GM12892 (cell line): ENCODE measurements around the gene FLT3.

Experiments
- POLR2AphosphoS5 ChIP-seq: IDR thresholded peaks from 2 replicates; pipeline ENCODE4 v1.6.1; 2011; ENCODE audit warnings: low read depth, low read length, control low read depth
- TAF1 ChIP-seq: IDR thresholded peaks from 2 replicates; pipeline ENCODE4 v1.6.1; 2011; ENCODE audit warnings: low read depth, mild to moderate bottlenecking, control low read depth, low read length, borderline replicate concordance

- TF ChIP-seq POLR2AphosphoS5 (no peak), TAF1 (no peak)
Observed at GRCh38 chr13:28128926-28129325, 28.6 kb upstream of the FLT3 start.
